H4 (cell line): ENCODE measurements around the gene PPFIBP1. TPM values are rescaled to one million over a fixed set of nuclear protein-coding genes. Genes with fewer than 3 reads are reported as not detected.
"Not testable (repeated sequence)": the region's sequence is repeated elsewhere in the genome, so short reads cannot be mapped to it uniquely, and the experiment has no call there.

Experiments
- DNase-seq: peaks from one replicate; pipeline ENCODE4 v3.0.0-alpha.2; 2015; ENCODE audit warnings: low spot score
- total RNA-seq: library from RNA; depleted of rRNA; stranded (reverse); fragments of >200 nt; shearing (Covaris generic); gene quantifications from 2 replicates; pipeline ENCODE4 v1.2.3, GENCODE V29; 2014

Gene PPFIBP1
- total RNA-seq, 1 experiment from 2014 or later = 15.4 TPM

- no peak for DNase-seq
Measured at GRCh38 chr12:27566626-27567025, 42.6 kb downstream of the PPFIBP1 start.

GRCh38 chr12:27571463-27571862, 47.5 kb downstream of the PPFIBP1 start:
- peak; percentile 26 for DNase-seq

- DNase-seq = no peak
Measured at GRCh38 chr12:27572486-27573255, 48.7 kb downstream of the PPFIBP1 start.

- peak; percentile 51 for DNase-seq
Measured at GRCh38 chr12:27573972-27574371, 50.0 kb downstream of the PPFIBP1 start.

- DNase-seq = no peak
Measured at GRCh38 chr12:27575090-27575761, 51.2 kb downstream of the PPFIBP1 start.

- no peak for DNase-seq
Measured at GRCh38 chr12:27575762-27576118, 51.7 kb downstream of the PPFIBP1 start.

GRCh38 chr12:27576667-27577347, 52.8 kb downstream of the PPFIBP1 start:
- no peak for DNase-seq

- no peak for DNase-seq
Measured at GRCh38 chr12:27577688-27578087, 53.7 kb downstream of the PPFIBP1 start.

GRCh38 chr12:27578689-27579372, 54.8 kb downstream of the PPFIBP1 start:
- no peak for DNase-seq

GRCh38 chr12:27580561-27581330, 56.7 kb downstream of the PPFIBP1 start:
- DNase-seq = no peak

GRCh38 chr12:27581331-27581671, 57.3 kb downstream of the PPFIBP1 start:
- DNase-seq = not testable (repeated sequence)

- not testable (repeated sequence) for DNase-seq
Measured at GRCh38 chr12:27581833-27582232, 57.8 kb downstream of the PPFIBP1 start.

GRCh38 chr12:27582445-27582844, 58.4 kb downstream of the PPFIBP1 start:
- DNase-seq = not testable (repeated sequence)

GRCh38 chr12:27583057-27583797, 59.2 kb downstream of the PPFIBP1 start:
- no peak for DNase-seq

- no peak for DNase-seq
Measured at GRCh38 chr12:27583981-27584380, 60.0 kb downstream of the PPFIBP1 start.

GRCh38 chr12:27585739-27586265, 61.8 kb downstream of the PPFIBP1 start:
- no peak for DNase-seq

- not testable (repeated sequence) for DNase-seq
Measured at GRCh38 chr12:27588075-27588730, 64.2 kb downstream of the PPFIBP1 start.

- DNase-seq = no peak
Measured at GRCh38 chr12:27588776-27589175, 64.8 kb downstream of the PPFIBP1 start.

GRCh38 chr12:27589419-27589818, 65.4 kb downstream of the PPFIBP1 start:
- no peak for DNase-seq

GRCh38 chr12:27591698-27592097, 67.7 kb downstream of the PPFIBP1 start:
- DNase-seq = not testable (repeated sequence)
